Measurements from ENCODE around the gene HCN2.
"Not testable (repeated sequence)": the region's sequence is repeated elsewhere in the genome, so short reads cannot be mapped to it uniquely, and the experiment has no call there.

HCN2 gene

GRCh38 chr19:602391-603301, 13.0 kb downstream of the HCN2 start:
- H3K27me3 Mint-ChIP-seq: no peaks in the 10 kb centered on the region
- no peak overlapping the region for H3K27ac Mint-ChIP-seq
- ATAC-seq: peak; percentile 22
- H3K9me3 Mint-ChIP-seq: peaks cover 15% of the 10 kb centered on the region
- no peaks in the 10 kb centered on the region for H3K36me3 Mint-ChIP-seq
- H3K4me1 Mint-ChIP-seq: no peaks in the 10 kb centered on the region
- H3K4me3 Mint-ChIP-seq: no peak overlapping the region

- H3K9me3 Mint-ChIP-seq: peaks cover 15% of the 10 kb centered on the region
- not testable (repeated sequence) for H3K27me3 Mint-ChIP-seq, H3K4me1 Mint-ChIP-seq, H3K36me3 Mint-ChIP-seq, H3K27ac Mint-ChIP-seq, H3K4me3 Mint-ChIP-seq
- ATAC-seq: peak; percentile 24
Measured at GRCh38 chr19:603302-603639, 13.6 kb downstream of the HCN2 start.

GRCh38 chr19:603779-604178, 14.1 kb downstream of the HCN2 start:
- not testable (repeated sequence) for H3K4me3 Mint-ChIP-seq, ATAC-seq, H3K27ac Mint-ChIP-seq, H3K27me3 Mint-ChIP-seq, H3K4me1 Mint-ChIP-seq, H3K36me3 Mint-ChIP-seq
- peaks cover 15% of the 10 kb centered on the region for H3K9me3 Mint-ChIP-seq

DNA sequence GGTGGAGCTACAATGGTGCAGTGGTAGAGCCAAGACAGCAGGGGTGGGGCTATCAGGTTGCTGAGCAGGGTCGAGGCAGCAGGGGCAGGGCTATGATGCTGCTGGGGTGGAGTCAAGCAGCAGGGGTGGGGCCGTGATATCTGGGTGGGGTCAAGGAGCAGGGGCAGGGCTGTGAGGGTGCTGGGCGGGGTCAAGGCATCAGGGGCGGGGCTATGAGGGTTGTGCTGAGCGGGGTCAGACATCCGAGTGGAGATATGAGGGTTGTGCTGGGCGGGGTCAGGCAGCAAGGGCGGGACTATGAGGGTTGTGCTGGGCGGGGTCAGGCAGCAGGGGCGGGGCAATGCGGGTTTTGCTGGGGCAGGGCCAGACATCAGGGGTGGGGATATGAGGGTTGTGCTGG, 14.7 kb downstream of the HCN2 start:
- H3K4me1 Mint-ChIP-seq: no peaks in the 10 kb centered on the region
- no peaks in the 10 kb centered on the region for H3K36me3 Mint-ChIP-seq
- no peaks in the 10 kb centered on the region for H3K27me3 Mint-ChIP-seq
- no peak overlapping the region for H3K4me3 Mint-ChIP-seq
- peak; percentile 70 for ATAC-seq
- H3K9me3 Mint-ChIP-seq: peaks cover 15% of the 10 kb centered on the region
- no peak overlapping the region for H3K27ac Mint-ChIP-seq

DNA sequence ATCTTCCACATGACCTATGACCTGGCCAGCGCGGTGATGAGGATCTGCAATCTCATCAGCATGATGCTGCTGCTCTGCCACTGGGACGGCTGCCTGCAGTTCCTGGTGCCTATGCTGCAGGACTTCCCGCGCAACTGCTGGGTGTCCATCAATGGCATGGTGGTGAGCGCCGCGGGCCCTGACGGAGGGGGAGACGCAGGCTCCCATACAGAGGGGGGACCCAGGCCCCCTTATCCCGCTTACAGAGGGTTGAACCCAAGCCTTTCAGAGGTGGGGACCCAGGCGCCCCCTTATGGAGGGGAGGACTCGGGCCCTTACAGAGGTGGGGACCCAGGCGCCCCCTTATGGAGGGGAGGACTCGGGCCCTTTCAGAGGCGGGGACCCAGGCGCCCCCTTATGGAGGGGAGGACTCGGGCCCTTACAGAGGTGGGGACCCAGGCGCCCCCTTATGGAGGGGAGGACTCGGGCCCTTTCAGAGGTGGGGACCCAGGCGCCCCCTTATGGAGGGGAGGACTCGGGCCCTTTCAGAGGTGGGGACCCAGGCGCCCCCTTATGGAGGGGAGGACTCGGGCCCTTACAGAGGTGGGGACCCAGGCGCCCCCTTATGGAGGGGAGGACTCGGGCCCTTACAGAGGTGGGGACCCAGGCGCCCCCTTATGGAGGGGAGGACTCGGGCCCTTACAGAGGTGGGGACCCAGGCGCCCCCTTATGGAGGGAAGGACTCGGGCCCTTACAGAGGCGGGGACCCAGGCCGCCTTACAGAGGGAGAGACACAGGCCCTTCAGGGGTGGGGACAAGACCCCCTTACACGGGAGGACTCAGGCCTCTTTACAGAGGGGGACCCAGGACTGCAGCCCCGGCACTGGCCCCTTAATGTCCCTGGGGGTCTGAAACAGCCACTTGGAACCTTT, 15.6 kb downstream of the HCN2 start:
- not testable (repeated sequence) for H3K27me3 Mint-ChIP-seq, H3K36me3 Mint-ChIP-seq, H3K27ac Mint-ChIP-seq, H3K4me3 Mint-ChIP-seq, H3K4me1 Mint-ChIP-seq
- peak; percentile 14 for ATAC-seq
- H3K9me3 Mint-ChIP-seq: peaks cover 15% of the 10 kb centered on the region

GRCh38 chr19:607301-608154, 17.8 kb downstream of the HCN2 start:
- H3K27ac Mint-ChIP-seq: no peak overlapping the region
- H3K4me3 Mint-ChIP-seq: no peak overlapping the region
- H3K4me1 Mint-ChIP-seq: peaks cover 19% of the 10 kb centered on the region
- no peak for ATAC-seq
- H3K36me3 Mint-ChIP-seq: no peaks in the 10 kb centered on the region
- H3K27me3 Mint-ChIP-seq: no peaks in the 10 kb centered on the region
- peaks cover 6% of the 10 kb centered on the region for H3K9me3 Mint-ChIP-seq

DNA sequence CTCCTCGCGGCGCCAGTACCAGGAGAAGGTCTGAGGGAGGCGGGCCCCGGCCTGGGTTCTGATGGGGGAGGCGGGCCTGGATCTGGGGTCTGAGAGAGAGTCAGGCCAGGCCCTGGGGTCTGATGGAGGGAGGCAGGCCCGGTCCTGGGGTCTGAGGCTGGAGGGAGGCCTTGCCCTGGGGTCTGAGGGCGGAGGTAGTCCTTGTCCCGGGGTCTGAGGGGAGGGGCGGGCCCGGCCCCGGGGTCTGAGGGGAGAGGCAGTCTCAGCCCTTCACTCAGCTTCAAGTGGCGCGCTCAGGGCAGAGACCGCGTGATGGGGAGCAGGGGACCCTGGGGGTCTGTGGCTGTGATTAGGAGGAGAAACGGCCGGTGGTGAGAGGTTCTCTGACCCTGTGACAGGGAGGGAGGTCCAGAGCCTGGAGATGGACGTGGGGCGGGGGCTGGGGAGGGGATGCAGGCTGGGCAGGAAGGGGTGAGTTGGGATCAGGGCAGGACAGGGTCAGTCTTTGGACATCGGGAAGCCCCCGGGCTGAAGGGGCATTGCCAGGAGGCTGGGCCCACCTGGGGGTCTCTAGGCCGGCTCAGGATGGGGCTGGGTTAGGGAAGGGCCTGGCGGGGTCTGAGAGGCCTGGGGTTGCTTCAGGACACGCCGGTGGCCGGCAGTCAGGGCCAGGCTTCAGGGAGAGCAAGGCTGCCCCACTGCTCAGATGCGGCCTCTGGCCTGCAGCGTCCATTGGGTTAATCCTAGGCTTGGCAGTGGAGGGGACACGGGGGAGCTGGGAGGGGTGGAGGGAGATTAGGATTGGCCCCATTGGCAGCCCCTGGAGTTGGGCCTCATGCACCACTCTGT, 18.7 kb downstream of the HCN2 start:
- no peak overlapping the region for H3K27ac Mint-ChIP-seq
- H3K4me1 Mint-ChIP-seq: peaks cover 19% of the 10 kb centered on the region
- peaks cover 5% of the 10 kb centered on the region for H3K36me3 Mint-ChIP-seq
- no peak overlapping the region for H3K4me3 Mint-ChIP-seq
- H3K9me3 Mint-ChIP-seq: peaks cover 4% of the 10 kb centered on the region
- ATAC-seq: no peak
- no peaks in the 10 kb centered on the region for H3K27me3 Mint-ChIP-seq

GRCh38 chr19:609004-609346, 19.3 kb downstream of the HCN2 start:
- Mint-ChIP-seq H3K27ac (no peak overlapping the region), H3K36me3 (peaks cover 5% of the 10 kb centered on the region), H3K4me1 (peaks cover 19% of the 10 kb centered on the region), H3K27me3 (peaks cover 1% of the 10 kb centered on the region), H3K9me3 (peaks cover 4% of the 10 kb centered on the region), H3K4me3 (no peak overlapping the region)
- ATAC-seq: no peak

DNA sequence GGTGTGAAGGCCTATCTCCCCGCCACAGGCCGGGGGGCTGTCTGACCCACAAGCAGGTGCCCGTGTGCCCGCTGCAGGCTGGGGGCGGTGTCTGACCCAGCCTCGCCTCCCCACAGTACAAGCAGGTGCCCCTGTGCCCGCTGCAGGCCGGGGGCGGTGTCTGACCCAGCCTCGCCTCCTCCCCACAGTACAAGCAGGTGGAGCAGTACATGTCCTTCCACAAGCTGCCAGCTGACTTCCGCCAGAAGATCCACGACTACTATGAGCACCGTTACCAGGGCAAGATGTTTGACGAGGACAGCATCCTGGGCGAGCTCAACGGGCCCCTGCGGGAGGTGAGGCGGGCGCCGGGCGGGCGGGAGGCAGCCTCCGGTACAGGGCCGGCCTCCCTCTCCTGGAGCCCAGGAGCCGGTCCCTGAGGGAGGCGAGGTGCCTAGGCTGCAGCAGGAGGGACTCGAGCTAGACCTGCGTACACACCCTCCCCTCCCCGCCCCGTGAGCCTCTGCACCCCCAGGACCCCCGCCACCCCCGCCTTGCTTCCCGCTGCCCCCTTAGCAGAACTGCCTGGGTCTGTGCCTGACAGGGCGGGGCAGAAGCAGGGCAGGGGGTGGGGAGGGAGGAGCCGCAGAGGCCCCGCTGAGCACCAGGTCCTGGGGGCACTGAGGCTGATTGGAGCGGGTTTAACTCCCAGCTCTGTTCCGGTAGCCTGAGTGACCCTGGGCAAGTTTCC, 20.6 kb downstream of the HCN2 start:
- Mint-ChIP-seq H3K27ac (peak overlapping the region; percentile 76), H3K4me1 (peaks cover 19% of the 10 kb centered on the region), H3K4me3 (peak overlapping the region; percentile 78), H3K27me3 (peaks cover 9% of the 10 kb centered on the region), H3K36me3 (peaks cover 13% of the 10 kb centered on the region), H3K9me3 (no peaks in the 10 kb centered on the region)
- ATAC-seq: peak; percentile 59

DNA sequence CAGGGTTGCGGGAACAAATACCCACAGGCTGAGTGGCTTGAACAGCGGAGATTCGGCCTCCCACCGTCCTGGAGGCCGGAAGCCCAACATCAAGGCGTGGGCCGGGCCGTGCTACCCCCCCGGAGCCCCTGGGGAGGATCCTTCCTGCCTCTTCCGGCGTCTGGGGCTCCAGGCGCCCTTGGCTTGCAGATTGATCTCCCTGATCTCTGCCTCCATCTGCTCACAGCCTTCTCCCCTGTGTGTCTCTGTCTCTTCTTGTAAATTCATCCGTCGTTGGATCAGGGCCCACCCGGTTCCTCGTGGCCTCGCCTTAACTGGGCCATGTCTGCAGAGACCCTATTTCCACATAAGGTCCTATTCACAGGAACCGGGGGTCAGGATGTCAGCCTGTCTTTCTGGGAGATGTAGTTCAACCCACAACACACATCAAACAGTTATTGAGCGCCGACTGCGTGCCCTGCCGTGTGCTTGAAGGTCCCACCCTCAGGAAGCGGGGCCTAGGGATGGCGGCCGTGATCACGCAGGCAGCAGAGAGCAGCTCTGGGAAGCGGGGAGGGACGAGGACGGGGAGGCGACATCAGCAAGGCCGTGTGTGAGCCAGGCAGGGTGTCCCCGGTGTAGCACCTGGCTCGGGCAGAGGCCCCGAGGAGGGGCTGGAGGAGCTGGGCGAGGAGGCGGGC, 21.3 kb downstream of the HCN2 start:
- Mint-ChIP-seq H3K4me1 (peaks cover 19% of the 10 kb centered on the region), H3K27ac (peak overlapping the region; percentile 76), H3K27me3 (peaks cover 9% of the 10 kb centered on the region), H3K9me3 (no peaks in the 10 kb centered on the region), H3K4me3 (peak overlapping the region; percentile 78), H3K36me3 (peaks cover 13% of the 10 kb centered on the region)
- ATAC-seq: peak; percentile 70

- H3K4me1 Mint-ChIP-seq: peaks cover 19% of the 10 kb centered on the region
- H3K36me3 Mint-ChIP-seq: peaks cover 13% of the 10 kb centered on the region
- no peaks in the 10 kb centered on the region for H3K9me3 Mint-ChIP-seq
- peaks cover 9% of the 10 kb centered on the region for H3K27me3 Mint-ChIP-seq
- no peak for ATAC-seq
- H3K27ac Mint-ChIP-seq: peak overlapping the region; percentile 76
- H3K4me3 Mint-ChIP-seq: peak overlapping the region; percentile 52
Measured at GRCh38 chr19:611481-611868, 21.8 kb downstream of the HCN2 start.

DNA sequence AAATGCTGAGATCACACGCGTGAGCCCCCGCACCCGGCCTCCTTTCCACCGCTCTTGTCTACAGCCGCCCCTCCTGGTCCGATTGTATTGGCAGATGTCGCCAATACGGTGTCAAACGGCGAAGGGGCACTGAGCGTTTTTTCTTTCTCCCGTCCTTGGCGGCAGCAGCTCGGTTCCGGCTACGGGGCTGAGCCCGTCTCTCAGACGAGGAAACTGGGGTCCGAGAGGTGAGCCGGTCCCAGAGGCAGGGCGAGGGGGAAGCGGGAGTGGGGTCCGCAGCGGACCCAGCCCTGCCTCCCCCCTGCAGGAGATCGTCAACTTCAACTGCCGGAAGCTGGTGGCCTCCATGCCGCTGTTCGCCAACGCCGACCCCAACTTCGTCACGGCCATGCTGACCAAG, 23.3 kb downstream of the HCN2 start:
- Mint-ChIP-seq H3K4me1 (peaks cover 29% of the 10 kb centered on the region), H3K27ac (no peak overlapping the region), H3K36me3 (peaks cover 24% of the 10 kb centered on the region), H3K4me3 (no peak overlapping the region), H3K27me3 (peaks cover 9% of the 10 kb centered on the region), H3K9me3 (no peaks in the 10 kb centered on the region)
- ATAC-seq: no peak

DNA sequence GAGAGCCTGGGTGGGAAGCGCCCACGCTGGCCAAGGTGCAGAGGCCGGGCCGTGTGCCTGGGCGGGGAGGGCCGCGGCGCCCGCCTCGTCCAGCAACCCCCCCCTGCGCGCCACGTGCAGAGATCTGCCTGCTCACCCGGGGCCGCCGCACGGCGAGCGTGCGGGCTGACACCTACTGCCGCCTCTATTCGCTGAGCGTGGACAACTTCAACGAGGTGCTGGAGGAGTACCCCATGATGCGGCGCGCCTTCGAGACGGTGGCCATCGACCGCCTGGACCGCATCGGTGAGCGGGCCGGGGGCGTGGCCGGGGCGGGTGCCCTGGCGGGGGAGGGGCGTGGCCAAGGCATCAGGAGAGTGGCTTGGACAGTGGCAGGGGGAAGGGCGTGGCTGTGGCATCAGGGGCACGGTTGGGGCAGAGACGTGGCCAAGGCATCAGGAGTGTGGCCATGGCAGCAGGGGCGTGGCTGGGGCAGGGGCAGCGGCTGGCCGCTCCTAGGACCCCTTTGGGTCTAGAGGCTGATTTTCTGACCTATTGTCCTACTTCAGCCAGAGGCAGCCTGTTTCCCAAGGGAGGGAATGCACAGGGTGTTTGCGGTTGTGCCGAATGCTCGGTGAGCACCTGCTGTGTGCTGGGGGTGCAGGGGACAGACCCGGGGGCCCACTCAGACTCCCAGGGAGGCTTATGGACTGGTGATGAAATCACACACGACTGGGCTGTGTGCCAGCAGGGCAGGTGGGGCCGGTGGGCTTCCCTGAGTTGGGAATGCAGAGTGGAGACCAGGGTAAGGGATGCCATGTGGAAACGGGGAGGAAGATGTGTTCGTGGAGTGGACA, 24.3 kb downstream of the HCN2 start:
- Mint-ChIP-seq H3K4me3 (no peak overlapping the region), H3K27ac (no peak overlapping the region)

More for the DNA sequence above, 24.3 kb downstream of the HCN2 start:
- Mint-ChIP-seq H3K9me3 (no peaks in the 10 kb centered on the region), H3K4me1 (peaks cover 33% of the 10 kb centered on the region), H3K27me3 (peaks cover 9% of the 10 kb centered on the region), H3K36me3 (peaks cover 34% of the 10 kb centered on the region)
- ATAC-seq: peak; percentile 14

All from stimulated activated memory B cell treated with anti-CD40 and anti-IgM and Interleukin-4, amounts not matched to agents 10 μg/mL and 1 μg/mL and 100 μg/mL, for 72 hours (primary cell).